H9 (cell line): ENCODE measurements around the gene ADSS1. TPM values are rescaled to one million over a fixed set of nuclear protein-coding genes. Genes with fewer than 3 reads are reported as not detected.

Experiments used
- DNase-seq: peaks from one replicate; pipeline ENCODE4 v3.0.0-alpha.2; 2017
- H2AFZ ChIP-seq: one replicate; pipeline ENCODE4 v1.6.1; 2013; ENCODE audit warnings: mild to moderate bottlenecking, low read length, control low read depth, moderate library complexity
- H2AK5ac ChIP-seq: 2 replicates; pipeline ENCODE4 v1.6.1; 2013; ENCODE audit warnings: low read length, control low read depth, mixed read lengths; ENCODE audit not compliant: insufficient read length
- H2BK120ac ChIP-seq: one replicate; pipeline ENCODE4 v1.6.1; 2013; ENCODE audit warnings: low read depth, mild to moderate bottlenecking, low read length, control low read depth, inconsistent platforms; ENCODE audit not compliant: poor library complexity, severe bottlenecking
- H2BK12ac ChIP-seq: 2 replicates; pipeline ENCODE4 v1.6.1; 2013; ENCODE audit warnings: low read length, control low read depth, mixed read lengths, low read depth; ENCODE audit not compliant: insufficient read length
- H2BK15ac ChIP-seq: 2 replicates; pipeline ENCODE4 v1.6.1; 2013; ENCODE audit warnings: low read depth, low read length, control low read depth
- H2BK20ac ChIP-seq: one replicate; pipeline ENCODE4 v1.6.1; 2013; ENCODE audit warnings: low read depth, mild to moderate bottlenecking, low read length, control low read depth, inconsistent platforms; ENCODE audit not compliant: poor library complexity, severe bottlenecking
- H2BK5ac ChIP-seq: 2 replicates; pipeline ENCODE4 v1.6.1; 2013; ENCODE audit warnings: low read length, control low read depth, mixed read lengths; ENCODE audit not compliant: insufficient read length
- H3K14ac ChIP-seq: 2 replicates; pipeline ENCODE4 v1.6.1; 2013; ENCODE audit warnings: low read length, control low read depth; ENCODE audit not compliant: insufficient read depth
- H3K18ac ChIP-seq: 2 replicates; pipeline ENCODE4 v1.6.1; 2013; ENCODE audit warnings: low read depth, mild to moderate bottlenecking, mixed read lengths, low read length, control low read depth; ENCODE audit not compliant: insufficient read length
- H3K23ac ChIP-seq: 2 replicates; pipeline ENCODE4 v1.6.1; 2013; ENCODE audit warnings: low read length, control low read depth, mixed read lengths, low read depth; ENCODE audit not compliant: insufficient read length
- H3K23me2 ChIP-seq: 2 replicates; pipeline ENCODE4 v1.6.1; 2013; ENCODE audit warnings: low read depth, mild to moderate bottlenecking, mixed read lengths, low read length, control low read depth; ENCODE audit not compliant: insufficient read length, poor library complexity, severe bottlenecking
- H3K27ac ChIP-seq: 2 replicates; pipeline ENCODE4 v1.5.1; 2013; ENCODE audit warnings: low read length, control low read depth, mixed read lengths, low read depth; ENCODE audit not compliant: insufficient read length
- H3K27me3 ChIP-seq: 2 replicates; pipeline ENCODE4 v1.6.1; 2013; ENCODE audit warnings: low read length, control low read depth, inconsistent platforms; ENCODE audit not compliant: insufficient read depth
- H3K4ac ChIP-seq: 2 replicates; pipeline ENCODE4 v1.6.1; 2013; ENCODE audit warnings: low read depth, mild to moderate bottlenecking, control low read depth, inconsistent platforms, low read length, moderate library complexity
- H3K4me1 ChIP-seq: 2 replicates; pipeline ENCODE4 v1.6.1; 2013; ENCODE audit warnings: low read length, control low read depth, inconsistent platforms; ENCODE audit not compliant: insufficient read depth
- H3K4me2 ChIP-seq: 2 replicates; pipeline ENCODE4 v1.6.1; 2013; ENCODE audit warnings: low read length, control low read depth, mixed read lengths; ENCODE audit not compliant: insufficient read length, insufficient read depth
- H3K56ac ChIP-seq: 2 replicates; pipeline ENCODE4 v1.6.1; 2013; ENCODE audit warnings: low read depth, mild to moderate bottlenecking, mixed read lengths, low read length, control low read depth; ENCODE audit not compliant: insufficient read length
- H3K79me1 ChIP-seq: 2 replicates; pipeline ENCODE4 v1.6.1; 2013; ENCODE audit warnings: low read depth, mild to moderate bottlenecking, moderate library complexity, low read length, control low read depth, inconsistent platforms; ENCODE audit not compliant: insufficient read depth, poor library complexity, severe bottlenecking
- H3K79me2 ChIP-seq: 2 replicates; pipeline ENCODE4 v1.6.1; 2013; ENCODE audit warnings: low read length, control low read depth, inconsistent platforms; ENCODE audit not compliant: insufficient read depth
- H3K9ac ChIP-seq: 2 replicates; pipeline ENCODE4 v1.6.1; 2013; ENCODE audit warnings: low read length, control low read depth, mixed read lengths; ENCODE audit not compliant: insufficient read length; ENCODE audit errors: extremely low read depth
- H3K9me3 ChIP-seq: one replicate; pipeline ENCODE4 v1.6.1; 2013; ENCODE audit warnings: low read depth, low read length, inconsistent platforms; ENCODE audit not compliant: control insufficient read depth
- H3T11ph ChIP-seq: one replicate; pipeline ENCODE4 v1.6.1; 2013; ENCODE audit warnings: mild to moderate bottlenecking, low read length, control low read depth, inconsistent platforms
- H4K20me1 ChIP-seq: one replicate; pipeline ENCODE4 v1.6.1; 2013; ENCODE audit not compliant: control insufficient read depth, insufficient read length, insufficient read depth
- H4K5ac ChIP-seq: 2 replicates; pipeline ENCODE4 v1.6.1; 2013; ENCODE audit warnings: low read depth, mild to moderate bottlenecking, mixed read lengths, low read length, control low read depth; ENCODE audit not compliant: insufficient read length
- H4K8ac ChIP-seq: replicated peaks from 2 replicates; pipeline ENCODE4 v1.6.1; 2013; ENCODE audit warnings: low read length, control low read depth, mixed read lengths, low read depth; ENCODE audit not compliant: insufficient read length
- H4K91ac ChIP-seq: 2 replicates; pipeline ENCODE4 v1.6.1; 2013; ENCODE audit warnings: low read depth, mild to moderate bottlenecking, moderate library complexity, mixed read lengths, low read length, control low read depth; ENCODE audit not compliant: insufficient read length
- H3K27ac Mint-ChIP-seq, 3 experiments: 2 replicates in 2 of 3; 3 replicates in 1 of 3; pipeline ENCODE4 v1.8.0; 2020 to 2021; ENCODE audit warnings: mixed read lengths in 3 of 3, mild to moderate bottlenecking in 1 of 3, moderate library complexity in 1 of 3
- H3K27me3 Mint-ChIP-seq: 2 replicates; pipeline ENCODE4 v1.8.0; 2021; ENCODE audit warnings: low read depth, mild to moderate bottlenecking, moderate library complexity, mixed read lengths
- H3K36me3 Mint-ChIP-seq, 3 experiments: 2 replicates in 2 of 3; 3 replicates in 1 of 3; pipeline ENCODE4 v1.8.0; 2020 to 2021; ENCODE audit warnings: low read depth in 3 of 3, mixed read lengths in 3 of 3; ENCODE audit not compliant: insufficient read depth in 1 of 3
- H3K4me1 Mint-ChIP-seq, 2 experiments: 2 replicates each; pipeline ENCODE4 v1.8.0; 2020; ENCODE audit warnings: mixed read lengths in 2 of 2
- H3K4me3 Mint-ChIP-seq, 2 experiments: 2 replicates in 1 of 2; 3 replicates in 1 of 2; pipeline ENCODE4 v1.8.0; 2020 to 2021; ENCODE audit warnings: mild to moderate bottlenecking in 2 of 2, mixed read lengths in 2 of 2, moderate library complexity in 1 of 2
- H3K9me3 Mint-ChIP-seq, 2 experiments: 2 replicates in 1 of 2; 3 replicates in 1 of 2; pipeline ENCODE4 v1.8.0; 2020; ENCODE audit warnings: mild to moderate bottlenecking in 2 of 2, mixed read lengths in 2 of 2, moderate library complexity in 1 of 2
- CTCF ChIP-seq: fragments of 200-600 bp; sonication (generic); conservative IDR thresholded peaks from 3 replicates; pipeline ENCODE4 v1.8.0; 2021; ENCODE audit warnings: antibody characterized with exemption, mild to moderate bottlenecking
- WGBS: extraction: QIAGEN DNeasy Blood & Tissue Kit; methylation state at CpG from one replicate; pipeline ENCODE4 v1.1.7; 2013; ENCODE audit warnings: missing lambda C conversion rate, low lambda C conversion rate, mixed read lengths; ENCODE audit not compliant: insufficient read length; ENCODE audit errors: extremely low coverage; 5-methylcytosine and 5-hydroxymethylcytosine counted together
- total RNA-seq: library from RNA; stranded (reverse); gene quantifications from 2 replicates; pipeline ENCODE4 v1.2.1, GENCODE V29; 2021

Gene ADSS1
- total RNA-seq, 1 experiment from 2014 or later, result 8.5 TPM

- H3K23ac ChIP-seq, result no peak overlapping the region
- no peak overlapping the region for H3K18ac ChIP-seq
- H3K27ac Mint-ChIP-seq, result peak overlapping the region in 1 of 3 experiments; percentile 70; a peak in 1 of 7 replicates
- H3K4me2 ChIP-seq, result no peak overlapping the region
- peaks cover 4 to 9% of the 10 kb centered on the region in 2 experiments for H3K4me1 Mint-ChIP-seq
- no peak overlapping the region for H3K4ac ChIP-seq
- no peak overlapping the region for H4K91ac ChIP-seq
- H3K14ac ChIP-seq, result no peak overlapping the region
- H3K9ac ChIP-seq, result no peak overlapping the region
- no peaks in the 10 kb centered on the region for H3K4me1 ChIP-seq
- H3K9me3 ChIP-seq, result peaks cover 6% of the 10 kb centered on the region
- no peak overlapping the region for H3K27ac ChIP-seq
- no peak overlapping the region for H2BK12ac ChIP-seq
- no peak overlapping the region for H2BK120ac ChIP-seq
- no peak for TF ChIP-seq CTCF
- H3K4me3 Mint-ChIP-seq, result no peak overlapping the region
- H3K79me1 ChIP-seq, result no peaks in the 10 kb centered on the region
- no peak overlapping the region for H4K5ac ChIP-seq
- peaks cover 0 to 27% (median 4%) of the 10 kb centered on the region in 3 experiments; a peak in 5 of 7 replicates for H3K36me3 Mint-ChIP-seq
- no peak overlapping the region for H4K8ac ChIP-seq
- no peaks in the 10 kb centered on the region for H3K79me2 ChIP-seq
- no peak overlapping the region for H3T11ph ChIP-seq
- no peak overlapping the region for H2BK15ac ChIP-seq
- DNase-seq, result no peak
- no peak overlapping the region for H2BK5ac ChIP-seq
- H3K56ac ChIP-seq, result no peak overlapping the region
- H3K27me3 ChIP-seq, result no peaks in the 10 kb centered on the region
- H4K20me1 ChIP-seq, result no peaks in the 10 kb centered on the region
- no peak overlapping the region for H2AK5ac ChIP-seq
- no peak overlapping the region for H2BK20ac ChIP-seq
- peaks cover 7% of the 10 kb centered on the region for H3K27me3 Mint-ChIP-seq
- no CpG with 5 or more reads among the region's 9 CpGs for WGBS
- no peak overlapping the region for H2AFZ ChIP-seq
- H3K23me2 ChIP-seq, result peaks cover 3% of the 10 kb centered on the region
- H3K9me3 Mint-ChIP-seq, result peaks cover 13 to 19% of the 10 kb centered on the region in 2 experiments
Observed at GRCh38 chr14:104747876-104748275, 23.8 kb downstream of the ADSS1 start.
